Activated T-cell treated with anti-CD3 and anti-CD28 coated beads for 24 hours (primary cell): ENCODE measurements around the gene COL27A1.

Source experiments
- DNase-seq: peaks from one replicate; pipeline ENCODE4 v3.0.0-alpha.2; 2020; ENCODE audit warnings: low read depth

The COL27A1 gene

DNA sequence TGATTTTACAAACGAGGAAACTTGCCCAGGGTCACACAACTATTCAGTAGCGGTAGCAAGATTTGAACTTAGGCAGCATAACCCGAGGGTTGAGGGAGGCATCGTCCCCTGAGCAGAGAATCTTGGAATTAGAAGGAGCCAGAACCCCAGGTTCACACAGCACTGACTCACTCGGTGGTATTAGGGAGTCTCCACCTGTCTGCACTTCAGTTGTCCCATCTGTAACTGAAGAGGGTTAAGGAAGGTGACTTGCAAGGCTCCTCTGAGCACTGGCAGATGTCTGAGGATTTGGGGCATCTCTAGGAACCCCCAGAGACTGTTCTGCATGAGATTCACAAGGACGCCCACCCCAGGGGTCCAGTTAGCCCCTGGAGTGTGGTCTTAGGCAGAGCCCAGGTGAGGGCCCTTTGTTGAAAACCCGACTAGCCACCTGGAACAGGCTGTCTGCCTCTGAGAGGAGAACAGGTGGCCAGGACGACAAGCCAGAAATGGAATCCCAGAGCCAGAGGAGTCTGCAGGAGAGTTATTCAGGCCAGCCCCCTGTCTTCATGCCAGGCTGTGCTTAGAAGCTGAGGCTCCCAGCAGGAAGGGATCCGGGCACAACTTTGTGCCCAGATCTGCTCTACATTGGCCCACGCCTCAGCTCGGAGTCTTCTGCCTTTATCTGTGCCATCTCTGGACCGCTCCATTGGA is 117.5 kb downstream of the COL27A1 start:
- no peak for DNase-seq

DNA sequence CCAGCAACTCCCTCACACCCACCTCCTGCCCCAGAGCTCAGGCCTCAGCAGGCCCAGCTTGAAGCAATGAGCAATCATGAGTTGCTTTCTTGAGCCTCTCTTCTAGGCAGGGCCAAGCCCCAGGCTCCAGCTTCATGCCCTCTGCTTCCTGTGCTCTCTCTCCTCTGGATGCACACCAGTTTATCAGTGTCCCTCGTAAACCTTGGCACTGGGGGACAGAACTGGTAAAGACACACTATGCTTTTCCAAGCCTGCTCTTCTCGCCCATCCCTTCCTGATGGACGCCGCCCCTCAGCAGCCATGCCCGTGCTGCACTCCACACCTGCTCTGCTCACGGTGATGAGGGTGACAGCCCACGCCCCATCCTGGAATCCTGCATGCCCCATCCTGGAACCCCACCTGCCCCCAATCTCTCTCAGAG is 118.1 kb downstream of the COL27A1 start:
- no peak for DNase-seq

DNA sequence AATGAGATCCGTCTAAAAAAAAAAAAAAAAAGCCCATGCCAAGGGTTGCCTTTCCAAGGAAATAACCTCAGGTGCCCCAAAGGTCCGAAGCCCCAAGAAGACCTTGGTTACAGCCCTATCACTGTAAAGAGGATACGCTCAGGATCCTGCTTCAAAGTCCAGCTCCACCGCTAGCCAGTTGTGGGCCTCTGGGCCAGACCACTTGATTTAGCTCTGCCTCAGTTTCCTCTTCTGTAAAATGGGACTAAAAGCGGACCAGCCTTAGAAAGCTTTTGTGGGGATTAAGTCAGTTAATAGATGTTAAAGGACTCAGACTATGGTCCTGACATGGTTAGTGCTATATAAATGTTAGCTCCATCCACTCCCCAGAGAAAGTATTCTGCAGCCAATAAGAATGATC is 118.9 kb downstream of the COL27A1 start:
- no peak for DNase-seq

DNA sequence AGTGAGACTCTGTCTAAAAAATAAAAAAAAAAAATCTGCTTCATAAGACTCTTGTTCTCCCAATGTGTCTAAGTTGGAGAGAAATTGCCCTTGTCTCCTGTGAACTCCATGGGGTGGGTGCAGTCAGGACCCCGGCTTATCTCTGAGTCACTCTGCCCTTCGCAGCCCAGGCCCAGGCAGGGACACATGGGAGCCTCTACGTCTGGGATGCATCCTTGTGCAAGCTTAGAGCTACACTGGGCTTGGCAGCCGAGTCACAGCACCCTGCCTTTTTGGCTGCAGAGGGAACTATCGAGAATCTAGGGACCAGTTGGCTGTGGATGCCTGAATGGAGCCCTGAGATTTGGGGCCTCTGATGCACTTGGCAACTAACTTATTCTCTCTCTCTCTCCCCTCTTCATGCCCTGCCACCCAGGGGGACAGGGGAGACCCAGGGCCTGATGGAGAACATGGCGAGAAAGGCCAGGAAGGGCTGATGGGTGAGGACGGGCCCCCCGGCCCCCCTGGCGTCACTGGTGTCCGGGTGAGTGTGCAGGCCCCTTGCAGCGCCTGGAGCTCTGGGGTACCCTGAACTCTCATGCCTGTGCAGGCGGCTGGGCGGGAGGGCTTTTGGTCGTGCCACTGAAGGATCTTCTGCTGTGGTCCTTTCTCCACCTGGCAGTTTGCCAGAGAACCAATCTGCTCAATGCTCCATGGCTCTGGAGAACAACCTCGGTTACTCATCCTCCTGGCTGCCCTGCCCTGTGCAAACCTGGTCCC is 120.1 kb downstream of the COL27A1 start:
- no peak for DNase-seq

DNA sequence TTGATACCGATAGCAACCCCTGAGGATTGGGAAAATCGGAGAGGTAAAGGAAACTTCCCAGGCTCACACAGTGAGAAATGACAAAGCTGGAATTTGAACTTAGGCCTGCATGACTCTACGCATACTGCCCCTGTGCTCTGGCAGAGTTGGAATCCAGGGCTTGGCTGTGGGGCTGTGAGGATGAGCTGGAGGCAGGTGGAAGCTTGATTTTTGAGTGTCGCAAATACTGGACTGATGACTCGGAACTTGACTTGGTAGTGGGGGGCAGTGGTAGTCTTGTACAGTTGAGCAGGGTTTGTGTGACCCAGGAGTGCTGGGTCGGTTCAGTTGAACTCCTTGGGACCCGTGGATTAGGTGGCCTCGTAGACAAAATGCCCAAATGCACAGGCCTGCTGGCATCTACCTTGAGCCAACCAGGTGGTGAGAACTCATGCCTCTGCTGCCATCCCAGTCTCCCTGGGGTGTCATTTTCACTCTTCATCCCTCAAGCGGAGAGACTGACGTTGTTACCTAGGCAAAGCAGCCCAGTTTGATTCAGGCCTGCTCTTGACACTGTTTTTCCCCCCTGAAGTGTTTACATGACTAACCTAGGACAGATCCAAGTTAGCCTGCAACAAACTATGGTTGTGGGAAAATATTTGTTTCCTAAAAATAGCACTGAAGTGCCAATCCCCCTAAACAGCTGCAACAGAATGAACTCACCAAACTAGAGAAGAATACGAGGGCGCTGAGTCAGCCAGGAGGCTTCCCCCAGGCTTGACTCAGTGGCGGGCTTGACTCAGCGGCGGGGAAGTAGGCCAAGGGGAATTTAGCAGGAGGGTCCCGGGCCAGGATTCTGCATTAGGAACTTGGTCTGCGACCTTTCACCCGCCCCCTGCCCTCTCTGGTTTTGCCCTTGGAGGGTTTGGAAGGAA is 121.8 kb downstream of the COL27A1 start:
- no peak for DNase-seq

DNA sequence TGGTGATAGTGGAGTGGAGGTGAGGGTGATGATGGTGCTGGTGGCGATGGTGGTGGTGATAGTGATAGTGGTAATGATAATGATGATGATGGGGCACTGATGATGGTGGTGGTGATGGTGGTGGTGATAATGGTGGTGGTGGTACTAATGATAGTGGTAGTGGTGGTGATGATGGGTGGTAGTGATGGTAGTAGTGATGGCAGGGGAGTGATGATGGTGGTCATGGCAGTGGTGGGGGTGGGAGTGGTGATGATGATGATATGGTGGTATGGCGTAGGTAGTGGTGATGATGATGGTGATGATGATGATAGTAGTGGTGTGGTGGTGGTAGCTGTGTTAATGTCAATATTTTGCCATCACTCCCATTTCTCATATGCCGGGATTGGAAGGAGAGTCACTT is 123.0 kb downstream of the COL27A1 start:
- no peak for DNase-seq

DNA sequence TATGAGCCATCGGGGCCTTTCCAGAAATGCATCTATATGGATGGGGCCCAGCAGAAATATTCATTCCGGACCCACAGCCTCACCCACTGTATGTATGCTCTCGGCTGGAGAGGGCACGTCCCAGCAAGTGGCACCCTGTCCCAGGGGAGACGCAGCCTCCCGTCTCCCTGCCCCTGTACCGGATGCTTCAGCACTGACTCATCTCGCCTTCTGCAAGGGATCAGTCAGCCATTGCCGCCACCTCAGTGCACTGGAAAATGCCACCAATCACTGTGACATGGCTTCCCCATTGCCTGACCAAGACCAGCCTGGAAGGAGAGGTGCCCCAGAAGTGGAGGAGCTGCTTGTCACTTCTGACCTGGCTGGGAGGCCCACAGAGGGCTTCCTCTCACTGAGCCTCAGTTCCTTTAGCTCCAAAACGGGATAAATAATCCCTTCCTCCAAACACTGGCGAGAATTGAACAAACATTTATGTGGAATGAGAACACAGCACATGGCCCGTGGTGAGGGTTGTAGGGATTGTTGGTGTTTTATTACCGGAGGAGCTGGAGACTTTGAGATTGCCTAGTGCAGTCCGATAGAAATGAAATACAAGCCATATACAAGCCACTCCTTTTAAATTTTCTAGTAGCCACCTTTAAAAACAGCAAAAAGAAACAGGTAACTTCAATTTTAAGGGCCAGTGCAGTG is 123.7 kb downstream of the COL27A1 start:
- DNase-seq, result no peak

DNA sequence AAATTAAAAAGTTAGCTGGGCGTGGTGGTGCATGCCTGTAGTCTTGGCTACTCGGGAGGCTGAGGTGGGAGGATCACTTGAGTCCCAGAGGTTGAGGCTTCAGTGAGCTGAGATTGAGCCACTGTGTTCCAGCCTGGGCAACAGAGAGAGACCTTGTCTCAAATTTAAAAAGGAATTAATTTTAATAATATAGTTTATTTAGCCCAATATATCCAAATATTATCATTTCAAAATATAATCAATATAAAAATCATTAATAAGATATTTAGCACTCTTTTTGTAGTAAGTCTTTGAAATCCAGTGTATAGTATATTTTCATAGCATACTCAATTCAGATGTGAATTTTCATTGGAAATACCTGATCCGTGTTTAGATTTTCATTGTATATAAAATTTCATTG is 124.4 kb downstream of the COL27A1 start:
- DNase-seq, result no peak

DNA sequence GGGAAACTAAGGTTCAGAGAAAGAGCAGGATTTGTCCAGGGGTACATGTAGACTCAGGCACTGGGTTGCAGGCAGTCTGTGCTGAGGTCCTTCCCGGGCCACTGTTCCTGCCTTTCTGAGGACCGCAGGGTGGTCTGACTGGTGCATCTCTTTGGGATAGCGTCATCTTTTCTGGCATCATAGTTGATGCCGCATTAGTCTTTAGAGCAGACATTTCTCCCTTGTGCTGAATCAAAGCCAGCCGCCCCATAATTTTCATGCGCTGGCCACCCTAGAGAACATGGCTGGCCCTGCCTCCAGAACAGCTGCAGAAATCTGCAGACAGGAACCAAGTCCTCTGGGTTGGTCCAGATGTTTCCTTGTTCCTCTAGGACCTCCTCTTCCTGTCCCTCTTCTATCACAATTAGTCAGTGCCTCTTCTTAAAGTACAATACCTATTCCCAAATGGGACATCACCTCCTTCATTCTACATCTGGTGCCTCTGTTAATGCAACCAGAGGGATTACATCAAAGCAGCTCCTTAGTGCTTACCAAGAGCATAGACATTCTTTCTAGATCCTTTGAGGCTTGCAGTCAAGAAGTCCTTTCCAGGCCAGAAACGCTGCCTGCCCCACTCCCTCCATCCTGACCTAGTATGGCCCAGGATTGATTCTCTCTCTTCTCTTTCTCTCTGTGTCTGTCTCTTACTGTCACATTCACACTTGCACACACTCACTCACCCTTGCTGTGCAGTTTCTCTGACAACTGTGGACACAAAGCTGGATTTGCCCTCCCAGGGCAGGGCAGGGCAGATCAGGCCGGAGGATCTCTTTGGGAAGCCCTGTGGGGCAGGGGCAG is 125.5 kb downstream of the COL27A1 start:
- DNase-seq, result no peak

DNA sequence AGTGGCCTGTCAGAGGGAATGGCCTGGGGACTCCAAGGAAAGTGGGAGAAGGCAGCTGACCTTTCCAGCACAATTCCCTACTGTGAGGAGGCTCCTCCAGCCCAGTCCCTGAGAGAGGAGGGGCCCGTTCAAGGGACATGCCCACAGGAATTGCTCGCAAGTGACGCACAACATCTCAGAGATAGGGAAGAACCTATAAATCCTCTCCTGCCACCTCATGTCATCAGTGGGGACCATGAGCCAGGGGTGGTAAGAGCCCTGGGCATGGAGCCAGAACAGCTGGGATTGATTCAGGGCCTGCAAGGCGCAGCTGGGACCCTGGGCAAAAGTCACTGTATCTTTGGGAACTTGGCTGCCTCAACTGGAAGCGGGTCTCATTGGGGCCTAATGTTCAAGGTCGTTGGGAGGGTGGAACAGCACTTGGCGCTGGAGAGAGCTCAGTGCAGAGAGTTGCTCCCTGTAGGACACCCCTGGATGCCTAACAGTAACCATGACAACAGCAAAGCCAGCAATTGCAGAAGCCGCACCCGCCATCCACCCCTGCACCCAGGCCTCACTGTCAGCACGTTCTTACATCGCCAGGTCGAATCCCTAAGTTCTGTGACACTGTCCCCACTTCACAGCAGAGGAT is 126.3 kb downstream of the COL27A1 start:
- DNase-seq, result no peak

DNA sequence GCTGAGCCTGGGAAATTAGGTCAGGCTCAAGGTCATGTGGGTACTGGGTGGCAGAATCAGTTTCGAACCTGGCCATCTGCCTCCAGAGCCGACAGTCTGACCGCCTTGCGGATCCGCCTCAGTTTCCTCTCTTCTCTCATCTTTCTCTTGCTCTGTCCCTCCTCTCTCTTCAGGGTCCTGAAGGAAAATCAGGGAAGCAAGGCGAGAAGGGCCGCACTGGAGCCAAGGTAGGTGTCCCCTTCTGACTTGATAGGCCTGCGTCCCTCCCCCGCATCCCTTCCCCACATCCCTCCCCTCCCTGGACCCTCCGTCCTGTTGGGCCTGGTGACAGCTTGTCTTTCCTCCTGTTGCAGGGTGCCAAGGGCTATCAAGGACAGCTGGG is 126.8 kb downstream of the COL27A1 start:
- DNase-seq, result no peak

DNA sequence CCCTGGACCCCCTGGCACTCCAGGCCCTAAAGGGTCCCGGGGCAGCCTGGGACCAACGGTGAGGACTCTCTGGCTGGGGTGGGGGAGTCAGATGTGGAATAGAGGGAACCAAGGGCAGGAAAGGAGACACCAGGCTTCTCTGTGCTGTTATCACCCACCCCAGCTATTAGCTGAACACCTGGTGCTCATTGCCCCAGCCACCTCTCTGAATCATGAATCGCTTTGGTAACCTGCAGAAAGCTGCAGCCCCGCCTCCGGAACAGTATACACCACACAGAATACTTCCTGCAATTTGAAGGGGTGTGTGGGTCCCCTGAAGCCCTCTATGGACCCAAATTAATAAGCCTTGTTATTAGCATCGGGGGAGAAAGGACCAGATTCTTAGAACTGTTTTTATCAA is 127.2 kb downstream of the COL27A1 start:
- no peak for DNase-seq

DNA sequence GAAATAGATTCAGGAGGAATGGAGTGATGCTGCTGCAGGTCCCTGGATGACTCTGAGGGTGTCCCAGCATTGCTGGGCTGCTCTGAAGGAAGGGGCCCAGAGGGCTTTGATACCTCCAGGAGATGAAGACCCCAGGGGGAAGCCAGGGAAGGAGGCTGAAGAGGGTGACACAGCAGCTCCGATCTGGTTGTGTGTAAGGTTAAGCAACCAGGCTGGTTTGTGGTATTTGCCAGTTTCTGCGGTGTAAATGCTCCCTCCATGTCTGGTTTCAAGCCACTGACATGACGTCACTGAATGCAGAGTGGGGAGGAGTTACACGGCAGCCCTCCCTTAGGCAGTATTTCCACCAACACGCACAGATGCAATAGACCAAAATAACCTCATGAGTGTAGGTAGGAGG is 127.6 kb downstream of the COL27A1 start:
- no peak for DNase-seq

DNA sequence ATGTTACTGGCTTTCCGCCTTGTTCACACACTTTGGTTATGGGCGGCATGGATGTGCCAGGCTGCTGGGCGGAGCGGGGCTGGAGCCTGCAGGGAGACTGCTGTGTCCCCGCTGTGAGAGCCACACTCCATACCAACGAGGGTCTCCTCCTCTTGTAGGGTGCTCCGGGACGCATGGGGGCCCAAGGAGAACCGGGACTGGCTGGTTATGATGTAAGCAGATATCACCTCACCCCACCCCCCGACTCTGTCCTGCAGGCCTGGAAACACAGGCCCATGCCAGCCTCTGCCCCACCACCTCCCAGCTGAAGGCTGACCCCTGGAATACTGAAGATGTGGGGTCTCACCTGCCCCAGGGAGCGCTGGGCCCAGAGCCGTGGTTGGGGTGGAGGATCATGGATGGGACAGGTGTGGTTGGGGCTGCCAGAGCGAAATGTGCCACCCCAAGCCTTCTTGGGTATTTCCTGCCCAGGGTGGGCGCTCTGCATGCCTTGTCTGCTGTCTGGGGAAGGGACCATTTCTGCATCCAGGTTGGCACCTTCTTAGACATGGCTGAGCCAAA is 128.3 kb downstream of the COL27A1 start:
- DNase-seq, result no peak

DNA sequence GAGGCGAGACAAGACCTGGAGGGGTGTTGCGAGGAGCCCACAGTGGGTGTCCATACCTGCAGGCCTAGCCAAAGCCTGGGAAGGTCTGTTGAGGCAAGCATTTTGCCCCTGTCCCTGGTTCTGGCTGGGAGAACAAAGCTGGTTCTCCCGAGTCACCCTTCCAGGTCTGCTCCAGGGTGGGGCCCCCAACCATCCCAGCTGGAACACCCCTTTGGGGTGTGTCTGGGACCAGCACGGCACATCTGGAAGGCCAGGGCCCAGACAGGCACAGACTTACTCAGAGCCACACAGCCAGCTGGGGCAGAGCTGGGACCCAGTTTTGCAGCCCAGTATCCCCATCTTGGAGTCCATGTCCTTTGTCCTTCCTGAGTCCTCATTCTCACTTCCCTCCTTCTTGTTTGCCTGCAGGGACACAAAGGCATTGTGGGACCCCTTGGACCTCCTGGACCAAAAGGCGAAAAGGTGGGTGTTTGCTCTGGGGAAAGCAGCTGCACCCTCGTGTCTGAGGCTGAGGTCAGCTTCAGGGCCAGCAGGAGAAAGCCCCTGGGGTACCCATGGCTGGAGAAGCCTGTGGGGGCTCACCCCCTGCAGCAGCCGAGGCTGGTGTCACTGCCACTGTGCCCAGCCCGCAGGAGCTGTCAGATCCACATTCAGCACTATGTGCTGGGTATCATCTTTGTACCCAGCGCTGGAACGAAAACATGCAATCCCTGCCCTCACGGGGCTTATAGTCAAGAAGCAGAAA is 129.2 kb downstream of the COL27A1 start:
- DNase-seq, result no peak

DNA sequence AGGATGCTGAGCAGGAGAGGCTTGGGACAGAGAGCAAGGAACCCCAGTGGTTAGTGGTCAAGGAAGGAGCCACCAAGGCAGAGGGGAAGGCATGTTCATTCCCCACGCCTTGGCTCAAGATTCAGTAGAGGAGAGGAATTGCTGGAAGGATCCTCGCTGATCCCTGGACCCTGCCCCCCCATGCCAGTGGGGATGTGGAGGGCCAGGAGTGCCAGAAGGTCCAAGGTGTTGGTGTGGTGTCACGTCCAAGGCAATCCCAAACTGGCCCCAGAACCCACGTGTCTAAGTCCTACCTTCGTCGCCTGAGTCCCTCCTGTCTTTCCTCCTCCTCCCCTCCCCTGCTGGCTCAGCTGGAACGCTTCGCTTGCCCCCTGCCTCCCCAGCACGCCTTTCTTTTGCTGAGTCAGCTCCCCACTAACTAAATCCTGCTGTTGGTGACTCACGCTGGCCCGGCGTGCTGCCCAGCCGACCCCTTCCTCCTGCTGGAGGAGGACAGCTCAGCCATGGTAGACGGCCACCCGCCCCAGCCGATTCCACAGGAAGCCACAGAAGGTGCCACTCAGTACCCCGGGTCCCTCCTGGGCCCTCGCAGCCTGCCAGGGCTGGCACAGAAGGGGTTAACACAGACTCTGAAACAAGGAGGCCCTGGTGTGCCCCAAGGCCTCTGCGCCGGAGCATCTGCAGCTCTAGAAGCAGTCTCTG is 130.0 kb downstream of the COL27A1 start:
- no peak for DNase-seq

DNA sequence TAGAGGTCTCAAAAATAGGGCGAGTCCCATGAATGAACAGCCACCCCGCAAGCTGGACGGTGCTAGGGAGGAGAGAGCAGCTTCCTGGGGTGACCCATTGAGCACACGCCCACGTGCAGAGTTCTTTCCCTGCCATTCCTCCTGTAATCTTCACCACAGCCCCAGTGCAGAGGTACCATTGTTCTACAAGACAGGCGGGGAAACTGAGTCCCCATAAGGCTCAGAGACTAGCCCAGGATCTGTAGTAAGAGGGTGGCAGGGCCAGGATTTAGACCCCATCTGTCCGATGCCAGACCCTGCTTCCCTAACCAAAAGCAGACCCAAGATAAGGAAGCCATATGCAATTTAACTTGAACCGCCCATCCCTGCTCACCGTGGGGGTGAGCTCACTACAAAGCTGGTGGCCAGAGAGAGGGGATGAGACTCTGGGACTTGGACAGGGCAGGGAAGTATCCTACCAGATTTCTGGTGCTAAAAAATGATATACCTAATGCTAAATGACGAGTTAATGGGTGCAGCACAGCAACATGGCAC is 130.9 kb downstream of the COL27A1 start:
- DNase-seq, result no peak

DNA sequence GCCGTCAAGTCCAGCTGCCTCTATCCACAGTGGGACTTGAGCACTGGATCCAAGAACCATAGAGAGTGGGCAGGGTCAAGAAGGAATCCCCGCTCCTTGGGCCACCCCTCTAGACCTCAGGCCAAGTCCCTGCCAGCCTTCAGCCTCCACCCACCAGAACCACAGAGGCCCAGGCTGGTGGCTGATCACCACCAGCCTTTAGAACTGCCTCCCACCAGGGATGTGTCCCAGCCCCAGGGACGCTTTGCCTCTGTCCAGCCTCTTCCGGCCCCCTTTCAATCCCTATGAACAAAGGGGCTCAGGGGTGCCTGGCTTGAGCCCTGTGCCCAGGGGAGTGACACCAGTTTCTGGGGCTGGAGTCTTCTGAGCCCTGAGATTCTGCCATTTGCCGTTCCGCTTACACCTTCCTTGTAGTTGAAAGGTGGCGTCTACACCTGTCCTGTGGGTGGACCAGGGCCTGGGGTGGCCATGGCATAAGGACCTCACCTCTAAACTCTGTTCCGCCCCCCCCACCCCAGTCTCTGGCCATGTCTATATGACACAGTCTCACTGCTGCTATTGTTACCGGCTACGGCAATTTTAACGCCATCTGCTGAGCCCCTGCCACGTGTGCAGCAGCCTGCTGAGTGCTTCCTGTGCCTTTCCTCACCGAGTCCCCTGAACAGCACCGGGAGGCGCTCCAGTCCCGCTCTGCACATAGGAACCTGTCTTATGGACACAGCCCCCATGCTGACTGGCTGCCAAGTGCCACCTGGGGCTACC is 131.8 kb downstream of the COL27A1 start:
- no peak for DNase-seq
